ENCODE results near the gene MPP3.
"Not testable (repeated sequence)": the region's sequence is repeated elsewhere in the genome, so short reads cannot be mapped to it uniquely, and the experiment has no call there.

Gene MPP3

GRCh38 chr17:43808076-43808475 is 24.9 kb downstream of the MPP3 start:
- DNase-seq (ENCODE audit: low spot score): no peak

- DNase-seq (ENCODE audit: low spot score): no peak
Measured at GRCh38 chr17:43805117-43805516, 27.8 kb downstream of the MPP3 start.

GRCh38 chr17:43803758-43804157 is 29.2 kb downstream of the MPP3 start:
- no peak for DNase-seq (ENCODE audit: low spot score)

GRCh38 chr17:43801844-43802243 is 31.1 kb downstream of the MPP3 start:
- DNase-seq (ENCODE audit: low spot score): no peak

- no peak for DNase-seq (ENCODE audit: low spot score)
Measured at GRCh38 chr17:43800736-43801135, 32.2 kb downstream of the MPP3 start.

GRCh38 chr17:43799047-43799446 is 33.9 kb downstream of the MPP3 start:
- DNase-seq (ENCODE audit: low spot score): no peak

GRCh38 chr17:43798024-43798423 is 34.9 kb downstream of the MPP3 start:
- not testable (repeated sequence) for DNase-seq (ENCODE audit: low spot score)

- not testable (repeated sequence) for DNase-seq (ENCODE audit: low spot score)
Measured at GRCh38 chr17:43792668-43793067, 40.3 kb downstream of the MPP3 start.

GRCh38 chr17:43791589-43791988 is 41.4 kb downstream of the MPP3 start:
- peak; percentile 79 for DNase-seq (ENCODE audit: low spot score)

GRCh38 chr17:43790311-43790940 is 42.5 kb downstream of the MPP3 start:
- no peak for DNase-seq (ENCODE audit: low spot score)

GRCh38 chr17:43789482-43789881 is 43.5 kb downstream of the MPP3 start:
- DNase-seq (ENCODE audit: low spot score): no peak

- DNase-seq (ENCODE audit: low spot score): no peak
Measured at GRCh38 chr17:43788540-43788939, 44.4 kb downstream of the MPP3 start.

- DNase-seq (ENCODE audit: low spot score): no peak
Measured at GRCh38 chr17:43787728-43788127, 45.2 kb downstream of the MPP3 start.

- no peak for DNase-seq (ENCODE audit: low spot score)
Measured at GRCh38 chr17:43784628-43785101, 48.3 kb downstream of the MPP3 start.

- DNase-seq (ENCODE audit: low spot score): no peak
Measured at GRCh38 chr17:43784068-43784467, 48.9 kb downstream of the MPP3 start.

- no peak for DNase-seq (ENCODE audit: low spot score)
Measured at GRCh38 chr17:43782913-43783680, 49.8 kb downstream of the MPP3 start.

- no peak for DNase-seq (ENCODE audit: low spot score)
Measured at GRCh38 chr17:43780135-43780534, 52.8 kb downstream of the MPP3 start, which contains the start of gene CFAP97D1. Gene CFAP97D1 (plus strand): TSS chr17:43780435. CDS start chr17:43780463, 28 bp downstream.

- DNase-seq (ENCODE audit: low spot score): no peak
Measured at GRCh38 chr17:43779145-43780125, 53.5 kb downstream of the MPP3 start.

GRCh38 chr17:43778337-43779144 is 54.4 kb downstream of the MPP3 start, which contains the start of gene DUSP3:
Gene DUSP3 (minus strand): TSS chr17:43778977. CDS start chr17:43778924, 53 bp downstream.
- DNase-seq (ENCODE audit: low spot score): peak; percentile 91

GRCh38 chr17:43774304-43775250 is 58.4 kb downstream of the MPP3 start:
- DNase-seq (ENCODE audit: low spot score): no peak

Measured in RKO (cell line).